ENCODE data around the gene BTBD9. TPM values are rescaled to one million over a fixed set of nuclear protein-coding genes. Genes with fewer than 3 reads are reported as not detected.

Gene BTBD9
- total RNA-seq, 1 donor from 2014 or later = 23.0 TPM

DNA sequence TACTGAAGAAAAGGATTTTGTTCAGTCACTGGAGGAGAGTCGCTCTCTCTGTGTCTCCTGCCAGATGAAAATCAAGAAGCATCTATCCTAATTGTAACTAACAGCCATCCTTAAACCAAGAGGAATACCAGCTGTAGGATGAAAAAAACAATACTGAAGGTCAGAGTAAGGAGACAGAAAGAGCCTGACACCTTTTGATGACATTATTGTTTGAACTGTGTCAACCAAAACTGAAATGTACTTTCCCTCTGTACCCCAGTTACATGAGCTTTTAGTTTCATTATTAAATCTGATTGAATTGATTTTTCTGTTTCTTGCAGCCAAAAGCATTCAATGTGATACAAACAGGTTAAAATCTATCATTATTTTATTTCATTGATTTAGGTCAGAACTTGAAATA, 17.2 kb upstream of the BTBD9 start:
- H3K27ac Mint-ChIP-seq = no peak overlapping the region
- H3K4me1 Mint-ChIP-seq = no peaks in the 10 kb centered on the region
- no peaks in the 10 kb centered on the region for H3K9me3 Mint-ChIP-seq
- H3K36me3 Mint-ChIP-seq = no peaks in the 10 kb centered on the region
- no peak overlapping the region for H3K4me3 Mint-ChIP-seq
- no peaks in the 10 kb centered on the region for H3K27me3 Mint-ChIP-seq (ENCODE audit: low read depth)
- TF ChIP-seq, protein P1, sequence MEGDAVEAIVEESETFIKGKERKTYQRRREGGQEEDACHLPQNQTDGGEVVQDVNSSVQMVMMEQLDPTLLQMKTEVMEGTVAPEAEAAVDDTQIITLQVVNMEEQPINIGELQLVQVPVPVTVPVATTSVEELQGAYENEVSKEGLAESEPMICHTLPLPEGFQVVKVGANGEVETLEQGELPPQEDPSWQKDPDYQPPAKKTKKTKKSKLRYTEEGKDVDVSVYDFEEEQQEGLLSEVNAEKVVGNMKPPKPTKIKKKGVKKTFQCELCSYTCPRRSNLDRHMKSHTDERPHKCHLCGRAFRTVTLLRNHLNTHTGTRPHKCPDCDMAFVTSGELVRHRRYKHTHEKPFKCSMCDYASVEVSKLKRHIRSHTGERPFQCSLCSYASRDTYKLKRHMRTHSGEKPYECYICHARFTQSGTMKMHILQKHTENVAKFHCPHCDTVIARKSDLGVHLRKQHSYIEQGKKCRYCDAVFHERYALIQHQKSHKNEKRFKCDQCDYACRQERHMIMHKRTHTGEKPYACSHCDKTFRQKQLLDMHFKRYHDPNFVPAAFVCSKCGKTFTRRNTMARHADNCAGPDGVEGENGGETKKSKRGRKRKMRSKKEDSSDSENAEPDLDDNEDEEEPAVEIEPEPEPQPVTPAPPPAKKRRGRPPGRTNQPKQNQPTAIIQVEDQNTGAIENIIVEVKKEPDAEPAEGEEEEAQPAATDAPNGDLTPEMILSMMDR (IDR thresholded peaks at IDR 0.05; ENCODE audit: unreplicated experiment) = no peak
- DNase-seq (ENCODE audit: low spot score in 2 of 2, unreplicated experiment in 2 of 2) = no peak

DNA sequence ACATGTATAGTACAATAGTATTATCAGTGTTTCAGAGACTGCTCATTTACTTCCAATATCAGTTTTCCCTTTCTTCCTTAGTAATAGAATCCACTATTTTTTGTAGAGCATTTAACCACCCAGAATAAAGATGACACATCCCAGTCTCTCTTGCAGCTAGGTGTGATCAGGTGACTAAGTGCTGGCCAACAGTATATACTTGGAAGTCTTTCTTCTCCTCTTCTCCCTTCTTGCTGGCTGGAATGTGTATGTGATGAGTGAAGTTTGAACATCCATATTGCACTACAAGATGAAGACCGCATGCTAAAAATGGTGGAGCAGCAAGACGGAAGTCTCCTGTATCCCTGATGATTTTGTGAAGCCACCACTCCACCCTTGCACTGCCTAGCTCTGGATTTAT, 14.5 kb upstream of the BTBD9 start:
- Mint-ChIP-seq H3K27ac (no peak overlapping the region), H3K4me3 (no peak overlapping the region), H3K27me3 (ENCODE audit: low read depth) (no peaks in the 10 kb centered on the region), H3K4me1 (no peaks in the 10 kb centered on the region), H3K9me3 (peaks cover 6% of the 10 kb centered on the region), H3K36me3 (peaks cover 7% of the 10 kb centered on the region)
- no peak for DNase-seq (ENCODE audit: low spot score in 2 of 2, unreplicated experiment in 2 of 2)
- TF ChIP-seq, protein P1 (IDR thresholded peaks at IDR 0.05; ENCODE audit: unreplicated experiment) = no peak

DNA sequence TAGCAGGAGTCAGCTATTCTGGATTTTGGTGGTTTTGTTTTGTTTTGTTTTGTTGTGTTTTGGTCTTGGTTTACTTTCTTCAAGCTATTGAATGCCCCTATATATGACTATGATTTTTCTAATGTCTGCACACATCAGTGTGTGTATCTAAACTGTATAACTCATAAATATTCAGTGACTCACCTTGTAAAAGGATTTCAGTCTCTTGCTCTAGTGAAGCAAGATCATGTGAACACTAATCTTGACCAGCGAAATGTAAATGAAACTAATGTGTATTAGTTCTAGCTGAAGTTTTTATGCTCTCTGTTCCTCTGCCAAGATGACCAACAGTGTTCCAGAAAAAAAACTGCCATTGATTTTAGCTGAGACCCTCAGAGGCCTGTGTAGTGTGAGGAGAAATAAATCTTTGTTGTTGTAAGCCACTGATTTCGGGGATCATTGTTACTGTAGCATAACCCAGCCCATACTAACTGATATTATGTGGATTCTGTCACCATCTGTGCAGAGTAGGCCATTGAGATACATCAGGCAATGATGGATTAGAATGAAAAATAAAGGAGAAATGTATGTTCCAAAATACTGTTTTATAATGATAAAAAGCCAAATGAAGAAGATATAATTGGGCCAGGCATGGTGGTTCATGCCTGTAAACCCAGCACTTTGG, 11.5 kb upstream of the BTBD9 start:
- Mint-ChIP-seq H3K27ac (no peak overlapping the region), H3K9me3 (peaks cover 6% of the 10 kb centered on the region), H3K36me3 (peaks cover 7% of the 10 kb centered on the region), H3K4me1 (no peaks in the 10 kb centered on the region), H3K4me3 (no peak overlapping the region), H3K27me3 (ENCODE audit: low read depth) (no peaks in the 10 kb centered on the region)
- TF ChIP-seq, protein P1 (IDR thresholded peaks at IDR 0.05; ENCODE audit: unreplicated experiment) = no peak
- DNase-seq (ENCODE audit: low spot score in 2 of 2, unreplicated experiment in 2 of 2) = no peak

DNA sequence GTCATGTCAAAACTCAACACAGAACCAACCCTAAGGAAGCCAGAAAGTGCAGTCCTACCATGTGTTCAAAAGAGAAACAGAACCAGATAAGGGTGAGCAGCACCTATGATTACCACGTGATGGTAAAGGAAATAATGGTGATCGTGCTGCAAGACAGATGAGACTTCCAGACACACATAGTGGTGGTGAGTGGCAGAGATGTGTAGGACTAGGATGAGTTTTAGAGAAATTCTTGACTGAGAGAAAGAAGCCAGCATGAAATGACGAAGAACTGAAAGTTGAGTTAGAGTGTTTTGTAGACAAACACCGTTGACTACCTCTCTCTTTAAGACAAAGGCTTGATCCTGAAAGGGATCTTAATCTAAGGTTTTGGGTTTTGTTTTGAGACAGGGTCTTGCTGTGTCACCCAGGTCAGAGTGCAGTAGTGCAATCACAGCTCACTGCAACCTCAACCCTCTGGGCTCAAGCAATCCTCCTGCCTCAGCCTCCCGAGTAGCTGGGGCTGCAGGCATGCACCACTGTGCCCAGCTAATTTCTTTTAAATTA, 10.6 kb upstream of the BTBD9 start:
- H3K36me3 Mint-ChIP-seq = peaks cover 7% of the 10 kb centered on the region
- H3K4me1 Mint-ChIP-seq = no peaks in the 10 kb centered on the region
- TF ChIP-seq, protein P1 (IDR thresholded peaks at IDR 0.05; ENCODE audit: unreplicated experiment) = no peak
- no peak for DNase-seq (ENCODE audit: low spot score in 2 of 2, unreplicated experiment in 2 of 2)
- no peaks in the 10 kb centered on the region for H3K27me3 Mint-ChIP-seq (ENCODE audit: low read depth)
- no peak overlapping the region for H3K4me3 Mint-ChIP-seq
- H3K27ac Mint-ChIP-seq = no peak overlapping the region
- peaks cover 6% of the 10 kb centered on the region for H3K9me3 Mint-ChIP-seq

DNA sequence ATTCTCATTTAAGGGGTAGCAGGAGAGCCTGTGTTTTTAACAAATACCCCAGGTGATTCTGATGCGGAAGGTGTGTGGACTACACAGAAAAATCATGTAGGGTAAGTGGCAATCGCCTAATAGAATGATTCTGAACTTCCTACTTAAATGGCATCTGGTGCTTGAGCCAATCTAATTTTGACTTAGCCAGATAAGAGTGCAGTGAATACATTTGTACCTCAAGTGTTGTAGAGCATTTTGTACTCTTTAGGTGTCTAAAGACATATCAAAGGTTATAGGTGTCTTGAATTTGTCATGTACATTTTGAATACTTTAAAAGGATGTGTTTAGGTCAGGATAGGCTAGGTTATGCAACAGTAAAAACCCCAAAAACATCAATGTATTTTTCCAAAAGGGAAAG, 10.0 kb upstream of the BTBD9 start:
- H3K4me1 Mint-ChIP-seq = no peaks in the 10 kb centered on the region
- peaks cover 7% of the 10 kb centered on the region for H3K36me3 Mint-ChIP-seq
- DNase-seq (ENCODE audit: low spot score in 2 of 2, unreplicated experiment in 2 of 2) = no peak
- H3K27me3 Mint-ChIP-seq (ENCODE audit: low read depth) = no peaks in the 10 kb centered on the region
- peaks cover 6% of the 10 kb centered on the region for H3K9me3 Mint-ChIP-seq
- no peak overlapping the region for H3K4me3 Mint-ChIP-seq
- TF ChIP-seq, protein P1 (IDR thresholded peaks at IDR 0.05; ENCODE audit: unreplicated experiment) = no peak
- H3K27ac Mint-ChIP-seq = no peak overlapping the region

All from mesothelial cell of epicardium (in vitro differentiated cells).